D721Med (cell line): Measurements from ENCODE around the gene SEMA3F.

Source experiments
- DNase-seq: peaks from one replicate; pipeline ENCODE4 v3.0.0; 2011; ENCODE audit warnings: low spot score; ENCODE audit not compliant: insufficient read length
- FAIRE-seq: peaks from 2 replicates; lab custom pipeline; 2011; peaks lifted over from hg19 to GRCh38; lab: Jason Lieb, UNC
- CTCF ChIP-seq: IDR thresholded peaks from 2 replicates; pipeline ENCODE4 v1.5.1; 2012; ENCODE audit warnings: mild to moderate bottlenecking, control low read depth; ENCODE audit not compliant: insufficient read depth; ENCODE audit errors: missing control alignments

Gene SEMA3F

GRCh38 chr3:50201573-50202315 lies 46.6 kb downstream of the SEMA3F start:
- no peak for TF ChIP-seq CTCF
- FAIRE-seq: no peak
- DNase-seq: no peak

- no peak for DNase-seq
- no peak for FAIRE-seq
- no peak for TF ChIP-seq CTCF
Measured at GRCh38 chr3:50202353-50203112, 47.4 kb downstream of the SEMA3F start.

- FAIRE-seq (no peak), DNase-seq (no peak)
- TF ChIP-seq CTCF: no peak
Measured at GRCh38 chr3:50203113-50203808, 48.1 kb downstream of the SEMA3F start.

DNA sequence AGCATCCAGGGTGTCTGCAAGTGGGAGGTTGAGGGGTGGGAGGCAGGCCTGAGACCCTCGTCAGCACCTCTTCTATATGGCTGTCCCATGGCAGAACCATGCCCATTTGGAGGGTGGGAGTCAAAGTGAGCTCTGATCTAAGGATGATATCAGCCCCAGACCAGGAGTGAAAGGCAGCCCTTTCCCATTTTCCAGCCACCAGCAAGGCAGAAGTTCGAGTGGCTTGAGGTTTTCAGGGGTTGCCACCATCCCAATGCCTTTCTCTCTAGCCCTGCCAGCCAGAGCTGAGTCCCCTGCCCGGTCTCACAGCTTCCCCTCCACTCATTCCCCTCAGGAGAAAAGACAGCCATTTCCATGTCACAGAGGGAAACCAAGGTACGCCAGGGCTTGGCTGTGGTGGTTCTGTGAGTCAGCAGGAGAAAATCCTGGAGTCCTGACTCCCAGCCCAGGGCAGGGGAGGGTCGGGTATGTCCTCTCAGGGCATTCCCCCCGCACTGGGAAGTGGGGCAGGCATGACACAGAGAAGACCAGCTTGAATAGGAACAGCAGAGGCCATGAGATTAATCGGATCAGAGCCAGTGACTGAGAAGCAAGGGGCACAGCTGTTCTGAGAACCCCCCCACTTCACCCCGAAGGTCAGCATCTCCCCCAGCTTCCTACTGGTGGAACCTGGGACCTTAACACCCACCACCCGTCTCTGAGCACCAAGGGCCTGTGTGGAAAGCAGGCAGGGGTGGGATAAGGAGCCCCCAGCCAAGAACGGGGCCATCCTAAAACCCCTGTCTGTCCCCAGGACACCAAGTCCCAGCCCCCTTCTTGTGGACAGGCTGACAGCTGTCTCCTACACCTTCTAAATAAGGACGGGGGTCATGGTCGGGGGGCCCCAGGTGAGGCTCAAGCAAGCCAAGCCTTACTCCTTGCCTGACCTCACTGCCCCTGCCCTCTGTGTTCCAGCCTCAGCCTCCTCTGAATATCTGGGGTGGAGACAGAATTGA lies 49.0 kb downstream of the SEMA3F start:
- no peak for TF ChIP-seq CTCF
- DNase-seq (no peak), FAIRE-seq (no peak)

GRCh38 chr3:50204804-50205412 lies 49.8 kb downstream of the SEMA3F start, which contains the start of gene SLC38A3:
Gene SLC38A3, plus strand, starts transcription at chr3:50205271. Its CDS starts 8,929 bp downstream, at chr3:50214200.
- no peak for FAIRE-seq
- peak; percentile 96 for DNase-seq
- no peak for TF ChIP-seq CTCF
